ENCODE results near the gene ZP1. TPM values are rescaled to one million over a fixed set of nuclear protein-coding genes. Genes with fewer than 3 reads are reported as not detected.

ZP1 gene
- total and polyA plus RNA-seq, 12 donors: 0.16 to 0.51 (median 0.33) TPM; not detected in 7

DNA sequence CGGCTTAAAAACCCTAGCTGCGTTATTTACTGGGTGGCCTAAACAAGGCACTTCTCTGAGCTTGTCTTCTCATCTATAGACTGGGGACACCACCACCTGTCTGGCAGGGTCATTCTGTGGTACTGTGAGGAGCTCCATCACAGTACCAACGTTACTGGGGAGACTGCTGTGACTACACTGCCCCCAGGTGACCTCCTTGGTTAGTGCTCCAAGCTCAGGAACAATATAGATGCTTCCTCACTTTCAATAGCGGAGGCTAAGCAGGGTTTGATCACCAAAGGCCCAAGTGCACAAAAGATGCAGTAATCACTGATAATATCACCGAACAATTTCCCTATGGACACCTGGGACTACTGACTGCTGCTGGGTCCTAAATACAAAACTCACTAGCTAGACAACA lies 20.2 kb downstream of the ZP1 start:
- no peak overlapping the region for H3K27ac ChIP-seq
- WGBS, 2 donors: 58 to 63% methylated on average over 5 of the region's 5 CpGs
- peak; percentile 65 to 86 (median 80) for ATAC-seq
- no peaks in the 10 kb centered on the region for H3K27me3 ChIP-seq
- no peaks in the 10 kb centered on the region for H3K9me3 ChIP-seq
- H3K4me1 ChIP-seq: peaks cover 3 to 22% (median 15%) of the 10 kb centered on the region in 9 donors
- peak in 1 of 2 donors; percentile 43 for DNase-seq
- no peak overlapping the region for H3K4me3 ChIP-seq
- intact Hi-C loops (cut with DNase I): loop anchor here in 6 of 10 donors (1.0 to 5.0 kb wide), 3 partner anchors 56 to 110 kb away; no protein-coding TSS in a partner anchor
- H3K36me3 ChIP-seq: peaks cover 0 to 25% (median 0%) of the 10 kb centered on the region in 9 donors
- TF ChIP-seq, protein P1, sequence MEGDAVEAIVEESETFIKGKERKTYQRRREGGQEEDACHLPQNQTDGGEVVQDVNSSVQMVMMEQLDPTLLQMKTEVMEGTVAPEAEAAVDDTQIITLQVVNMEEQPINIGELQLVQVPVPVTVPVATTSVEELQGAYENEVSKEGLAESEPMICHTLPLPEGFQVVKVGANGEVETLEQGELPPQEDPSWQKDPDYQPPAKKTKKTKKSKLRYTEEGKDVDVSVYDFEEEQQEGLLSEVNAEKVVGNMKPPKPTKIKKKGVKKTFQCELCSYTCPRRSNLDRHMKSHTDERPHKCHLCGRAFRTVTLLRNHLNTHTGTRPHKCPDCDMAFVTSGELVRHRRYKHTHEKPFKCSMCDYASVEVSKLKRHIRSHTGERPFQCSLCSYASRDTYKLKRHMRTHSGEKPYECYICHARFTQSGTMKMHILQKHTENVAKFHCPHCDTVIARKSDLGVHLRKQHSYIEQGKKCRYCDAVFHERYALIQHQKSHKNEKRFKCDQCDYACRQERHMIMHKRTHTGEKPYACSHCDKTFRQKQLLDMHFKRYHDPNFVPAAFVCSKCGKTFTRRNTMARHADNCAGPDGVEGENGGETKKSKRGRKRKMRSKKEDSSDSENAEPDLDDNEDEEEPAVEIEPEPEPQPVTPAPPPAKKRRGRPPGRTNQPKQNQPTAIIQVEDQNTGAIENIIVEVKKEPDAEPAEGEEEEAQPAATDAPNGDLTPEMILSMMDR (IDR thresholded peaks at IDR 0.05): peak in 8 of 9 donors; percentile 41 to 66 (median 62)

DNA sequence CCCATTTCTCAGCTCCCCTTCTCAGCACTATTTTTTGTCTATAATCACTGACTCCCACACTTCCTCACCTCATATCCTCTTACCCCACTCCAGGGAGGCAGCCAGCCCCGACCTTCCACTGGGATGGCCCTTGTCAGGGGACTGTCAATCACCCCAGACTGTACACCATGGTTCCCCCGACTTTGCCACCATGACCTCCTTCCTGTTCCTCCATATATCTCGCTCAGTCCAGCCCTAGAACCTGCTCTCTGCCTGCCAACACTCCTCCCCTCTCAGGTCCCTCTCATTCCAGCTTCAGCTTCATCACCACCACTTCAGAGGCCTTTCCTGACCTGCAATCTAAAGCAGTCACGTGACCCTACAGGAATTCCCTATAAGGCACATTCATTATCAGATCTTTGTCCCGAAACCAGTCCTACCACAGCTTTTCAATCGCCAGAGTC lies 22.5 kb downstream of the ZP1 start:
- H3K27me3 ChIP-seq: no peaks in the 10 kb centered on the region
- no peak for DNase-seq
- no peaks in the 10 kb centered on the region for H3K9me3 ChIP-seq
- TF ChIP-seq, protein P1 (IDR thresholded peaks at IDR 0.05): no peak
- peaks cover 3 to 22% (median 15%) of the 10 kb centered on the region in 9 donors for H3K4me1 ChIP-seq
- H3K36me3 ChIP-seq: peaks cover 0 to 49% (median 14%) of the 10 kb centered on the region in 9 donors
- intact Hi-C loops (cut with DNase I): loop anchor here in 4 of 10 donors (5.0 to 10.0 kb wide), 4 partner anchors 58 to 115 kb away; no protein-coding TSS in a partner anchor
- 60 to 61% methylated on average over 6 of the region's 6 CpGs for WGBS, 2 donors
- H3K27ac ChIP-seq: peak overlapping the region in 9 of 10 donors; percentile 19 to 74 (median 40)
- ATAC-seq: peak in 2 of 8 donors; percentile 19 to 53
- no peak overlapping the region for H3K4me3 ChIP-seq

DNA sequence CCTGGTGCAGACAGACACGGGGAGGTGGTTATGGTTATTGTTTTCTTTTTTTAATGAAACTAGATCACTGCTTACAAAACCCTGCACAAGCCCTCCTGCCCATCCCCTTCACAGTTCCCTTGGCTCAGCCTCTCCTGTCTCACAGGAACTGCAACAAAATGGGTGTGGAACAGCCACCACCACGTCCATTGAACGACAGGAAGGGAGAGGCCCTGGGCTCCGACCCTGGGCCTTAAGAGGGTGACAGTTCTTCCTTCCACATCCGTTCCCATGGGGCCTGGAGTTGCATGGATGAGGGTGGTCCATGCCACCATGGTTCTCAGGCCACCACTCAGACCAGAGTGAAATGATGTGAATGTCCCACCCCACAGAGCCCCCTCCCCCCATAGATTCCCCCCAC lies 23.4 kb downstream of the ZP1 start:
- WGBS, 2 donors: 43 to 62% methylated on average over 5 of the region's 5 CpGs
- no peak for DNase-seq
- H3K4me1 ChIP-seq: peaks cover 3 to 22% (median 15%) of the 10 kb centered on the region in 9 donors
- H3K9me3 ChIP-seq: no peaks in the 10 kb centered on the region
- no peak overlapping the region for H3K4me3 ChIP-seq
- ATAC-seq: peak; percentile 37 to 89 (median 71)
- intact Hi-C loops (cut with DNase I): loop anchor here in 3 of 10 donors (5.0 to 10.0 kb wide), 3 partner anchors 58 to 116 kb away; no protein-coding TSS in a partner anchor
- TF ChIP-seq, protein P1 (IDR thresholded peaks at IDR 0.05): no peak
- peaks cover 0 to 57% (median 18%) of the 10 kb centered on the region in 9 donors for H3K36me3 ChIP-seq
- H3K27me3 ChIP-seq: no peaks in the 10 kb centered on the region
- peak overlapping the region in 8 of 10 donors; percentile 19 to 74 (median 40) for H3K27ac ChIP-seq

DNA sequence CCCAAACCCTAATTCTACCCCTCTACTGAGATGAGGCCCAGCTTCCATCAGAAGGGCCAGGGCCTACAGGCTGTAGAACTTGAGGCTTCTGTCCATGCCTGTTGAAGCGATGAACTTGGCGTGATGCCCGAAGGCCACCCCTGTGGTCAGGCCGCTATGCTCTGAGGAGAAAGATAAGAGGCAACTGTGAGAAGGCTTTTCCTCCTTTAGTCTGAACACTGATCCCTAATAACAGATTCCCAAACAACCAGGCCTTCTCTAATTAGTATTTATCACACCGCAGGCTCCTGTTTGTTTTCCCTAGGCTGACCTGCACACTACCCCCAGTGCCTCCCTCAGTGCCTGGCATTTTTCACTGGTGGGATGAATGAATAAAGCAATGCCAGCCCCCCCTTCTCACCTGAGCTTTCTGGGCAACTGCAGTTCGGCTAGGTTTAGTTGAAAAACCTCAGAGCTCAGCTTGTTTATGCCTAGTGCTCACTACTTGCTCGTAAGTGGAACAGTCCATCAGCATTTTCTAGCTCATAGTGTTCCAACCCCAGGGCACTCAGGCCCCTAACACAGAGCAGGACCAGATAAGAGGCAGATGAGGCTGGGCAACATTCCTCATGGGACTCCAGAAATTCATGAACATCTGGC lies 23.9 kb downstream of the ZP1 start:
- TF ChIP-seq, protein P1 (IDR thresholded peaks at IDR 0.05): no peak
- no peaks in the 10 kb centered on the region for H3K27me3 ChIP-seq
- H3K36me3 ChIP-seq: peaks cover 0 to 62% (median 23%) of the 10 kb centered on the region in 9 donors
- 60 to 61% methylated on average over 7 of the region's 7 CpGs for WGBS, 2 donors
- ATAC-seq (peak in 6 of 8 donors; percentile 22 to 48 (median 34)), DNase-seq (peak in 1 of 2 donors; percentile 64)
- H3K27ac ChIP-seq: peak overlapping the region in 5 of 10 donors; percentile 25 to 74 (median 43)
- intact Hi-C loops (cut with DNase I): loop anchor here in 3 of 10 donors (5.0 to 10.0 kb wide), 3 partner anchors 59 to 116 kb away; no protein-coding TSS in a partner anchor
- H3K4me3 ChIP-seq: no peak overlapping the region
- H3K9me3 ChIP-seq: no peaks in the 10 kb centered on the region
- H3K4me1 ChIP-seq: peaks cover 3 to 22% (median 15%) of the 10 kb centered on the region in 9 donors
